HK-2 (cell line): ENCODE results near the gene HYAL3.
"Not testable (repeated sequence)": the region's sequence is repeated elsewhere in the genome, so short reads cannot be mapped to it uniquely, and the experiment has no call there.

Experiments
- DNase-seq: peaks from one replicate; pipeline ENCODE4 v3.0.0-alpha.2; 2018; ENCODE audit not compliant: unreplicated experiment

HYAL3 gene

GRCh38 chr3:50290161-50290641 lies 9.0 kb downstream of the HYAL3 start:
- DNase-seq = no peak

GRCh38 chr3:50289130-50289529 lies 10.1 kb downstream of the HYAL3 start:
- no peak for DNase-seq

DNA sequence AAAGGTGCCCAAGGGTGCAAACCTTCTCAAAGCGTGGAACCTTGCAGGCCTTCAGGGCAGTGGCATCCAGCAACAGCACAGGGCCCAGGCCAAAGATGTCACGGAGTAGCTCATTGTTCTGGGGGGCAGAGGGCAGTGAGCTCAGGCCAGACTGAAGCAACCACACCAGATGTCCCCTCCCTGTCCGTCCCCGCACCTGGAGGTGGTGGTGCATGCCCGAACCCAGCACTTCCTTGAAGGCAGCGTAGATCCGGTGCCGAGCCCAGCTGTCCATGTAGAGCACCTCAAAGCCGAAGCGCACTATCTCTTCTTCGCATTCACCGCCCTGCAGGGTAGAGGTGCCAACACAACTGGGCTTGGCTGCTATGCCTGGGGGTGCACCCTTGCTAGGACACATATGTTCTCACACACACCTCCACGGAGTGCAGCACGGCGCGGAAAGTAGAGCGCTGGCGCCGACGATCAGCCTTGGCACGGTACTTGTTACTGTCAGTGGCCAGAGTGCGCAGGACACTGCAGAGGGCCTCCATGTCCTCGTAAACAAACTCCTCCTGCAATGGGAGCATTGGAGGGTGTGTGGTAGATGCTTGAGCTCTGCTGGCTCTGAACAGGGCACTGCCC lies 10.7 kb downstream of the HYAL3 start:
- no peak for DNase-seq

DNA sequence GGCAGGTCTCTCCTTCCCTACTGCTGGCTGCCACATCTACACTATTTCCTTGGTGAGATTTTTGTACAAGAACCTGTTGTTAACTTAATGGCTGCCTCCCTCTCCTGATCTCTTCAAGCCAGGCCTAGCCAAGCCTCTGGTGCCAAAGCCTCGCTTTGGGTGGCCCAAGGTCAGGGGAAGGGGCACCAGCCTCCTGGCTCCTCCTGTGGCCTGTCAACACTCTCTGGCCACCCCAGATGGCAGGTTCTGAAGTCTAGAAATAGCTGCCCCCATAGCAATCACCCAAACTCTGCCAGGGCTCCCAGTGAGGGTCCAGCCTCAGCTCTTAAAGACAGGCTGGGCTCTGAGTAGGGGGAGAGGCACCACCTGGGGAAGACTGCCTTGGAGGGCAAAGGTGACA lies 11.9 kb downstream of the HYAL3 start:
- DNase-seq = no peak

- no peak for DNase-seq
These were observed 12.6 kb downstream of the HYAL3 start for GRCh38 chr3:50286322-50287227.

DNA sequence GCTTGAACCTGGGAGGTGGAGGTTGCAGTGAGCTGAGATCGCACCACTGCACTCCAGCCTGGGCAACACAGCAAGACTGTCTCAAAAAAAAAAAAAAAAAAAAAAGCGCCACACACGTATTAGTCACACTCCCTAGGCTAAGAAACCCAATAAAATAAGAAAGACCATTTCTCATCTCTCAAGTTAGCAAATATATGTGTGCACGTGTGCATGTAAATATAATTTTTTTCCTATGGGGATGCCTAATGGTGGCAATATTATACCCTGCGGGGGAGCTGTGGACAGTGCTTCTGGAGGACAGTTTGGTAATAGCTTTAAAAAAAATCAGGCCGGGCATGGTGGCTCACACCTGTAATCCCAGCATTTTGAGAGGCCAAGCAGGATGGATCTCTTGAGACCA lies 15.1 kb downstream of the HYAL3 start:
- not testable (repeated sequence) for DNase-seq

DNA sequence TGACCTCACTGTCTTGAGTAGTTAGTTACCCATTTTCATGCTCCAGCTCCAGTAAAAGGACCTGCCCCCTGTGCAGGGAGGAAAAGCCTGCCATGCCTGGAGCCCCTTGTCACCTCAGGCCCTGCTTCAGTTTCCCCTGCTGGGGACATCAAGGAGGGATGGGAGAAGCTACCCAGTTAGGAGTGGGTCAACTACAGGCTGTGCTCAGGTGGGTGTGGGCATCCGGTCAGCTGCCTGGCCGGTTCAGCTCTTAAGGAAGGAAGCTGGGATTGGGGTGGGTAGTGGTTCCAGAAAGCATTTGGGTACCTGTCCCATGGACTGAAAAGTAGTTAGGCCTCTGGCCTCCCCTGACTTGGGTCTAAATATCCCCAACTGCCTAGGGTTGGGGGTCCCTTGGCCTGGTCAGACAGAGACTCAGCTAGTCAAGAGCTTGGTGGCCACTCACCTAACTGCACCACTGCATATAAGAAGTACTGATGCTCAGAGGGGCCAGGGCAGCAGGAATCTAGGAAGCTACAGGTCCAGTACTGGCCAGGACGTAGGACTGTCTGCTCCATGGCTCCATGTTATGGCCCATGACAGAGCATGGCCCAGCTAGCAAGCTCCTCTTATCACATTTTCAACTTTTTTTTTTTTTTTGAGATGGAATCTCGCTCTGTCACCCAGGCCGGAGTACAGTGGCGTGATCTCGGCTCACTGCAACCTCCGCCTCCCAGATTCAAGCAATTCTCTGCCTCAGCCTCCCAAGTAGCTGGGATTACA lies 19.8 kb downstream of the HYAL3 start:
- DNase-seq = no peak

DNA sequence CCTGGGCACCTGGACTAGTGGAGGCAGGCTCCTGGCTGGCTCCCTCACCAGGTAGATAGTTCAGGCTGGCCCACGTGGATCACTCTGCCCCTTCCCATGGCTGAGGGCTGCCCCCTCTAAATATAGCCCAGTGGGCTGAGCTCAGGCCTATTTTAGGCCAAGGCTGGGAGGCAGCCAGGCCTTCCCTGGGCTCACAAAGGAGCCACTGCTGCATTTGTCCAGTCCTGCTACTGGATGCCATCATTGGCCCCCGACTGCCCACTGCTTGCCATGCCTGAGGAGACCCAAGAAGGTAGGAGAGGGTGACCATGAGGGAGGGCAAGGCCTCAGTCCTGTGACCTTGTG lies 20.4 kb downstream of the HYAL3 start, which contains the start of gene LSMEM2:
Gene LSMEM2, plus strand, starts transcription at position 208 of the 345 bp plus-strand sequence. Its CDS starts 27 bp downstream, at position 235.
- DNase-seq = no peak

DNA sequence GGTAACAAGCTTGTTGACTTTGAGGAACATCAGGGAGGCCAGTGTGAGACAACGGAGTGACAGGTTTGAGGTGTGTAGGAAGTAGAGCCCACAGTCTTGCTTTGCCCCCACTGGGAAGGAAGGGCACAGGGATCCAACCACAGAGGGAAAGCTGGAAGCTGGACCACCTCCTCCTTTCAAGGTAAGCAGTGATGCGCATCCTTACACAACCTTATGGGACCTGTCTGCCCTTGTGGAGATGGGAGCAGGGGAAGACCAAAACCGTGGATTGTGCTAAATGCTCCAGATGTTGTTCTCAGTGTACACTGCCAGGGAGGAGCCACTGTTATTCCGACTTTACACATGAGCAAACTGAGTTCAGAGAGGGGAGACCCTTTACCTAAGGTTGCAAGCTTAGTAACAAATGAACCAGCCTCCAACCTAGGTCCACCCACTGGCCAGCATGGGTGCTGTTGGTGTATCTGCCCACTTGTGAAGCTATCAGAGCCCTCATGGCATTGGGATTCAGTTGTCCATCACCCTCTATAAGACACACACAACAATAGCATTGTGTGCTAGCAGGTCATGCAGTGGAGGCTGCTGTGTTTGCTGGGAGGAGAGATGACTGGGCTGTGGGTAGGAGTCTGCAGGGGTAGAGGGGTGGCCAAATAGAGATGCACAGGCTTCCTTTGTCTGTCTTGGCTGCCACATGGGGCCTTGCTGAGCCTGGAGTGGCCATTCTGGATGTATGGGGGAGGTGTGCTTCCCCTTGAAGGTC lies 20.9 kb downstream of the HYAL3 start:
- no peak for DNase-seq

- no peak for DNase-seq
These were observed 22.5 kb downstream of the HYAL3 start for GRCh38 chr3:50276762-50277101.

GRCh38 chr3:50275996-50276761 lies 23.0 kb downstream of the HYAL3 start:
- no peak for DNase-seq

- DNase-seq = no peak
These were observed 23.8 kb downstream of the HYAL3 start for GRCh38 chr3:50275141-50275995.

DNA sequence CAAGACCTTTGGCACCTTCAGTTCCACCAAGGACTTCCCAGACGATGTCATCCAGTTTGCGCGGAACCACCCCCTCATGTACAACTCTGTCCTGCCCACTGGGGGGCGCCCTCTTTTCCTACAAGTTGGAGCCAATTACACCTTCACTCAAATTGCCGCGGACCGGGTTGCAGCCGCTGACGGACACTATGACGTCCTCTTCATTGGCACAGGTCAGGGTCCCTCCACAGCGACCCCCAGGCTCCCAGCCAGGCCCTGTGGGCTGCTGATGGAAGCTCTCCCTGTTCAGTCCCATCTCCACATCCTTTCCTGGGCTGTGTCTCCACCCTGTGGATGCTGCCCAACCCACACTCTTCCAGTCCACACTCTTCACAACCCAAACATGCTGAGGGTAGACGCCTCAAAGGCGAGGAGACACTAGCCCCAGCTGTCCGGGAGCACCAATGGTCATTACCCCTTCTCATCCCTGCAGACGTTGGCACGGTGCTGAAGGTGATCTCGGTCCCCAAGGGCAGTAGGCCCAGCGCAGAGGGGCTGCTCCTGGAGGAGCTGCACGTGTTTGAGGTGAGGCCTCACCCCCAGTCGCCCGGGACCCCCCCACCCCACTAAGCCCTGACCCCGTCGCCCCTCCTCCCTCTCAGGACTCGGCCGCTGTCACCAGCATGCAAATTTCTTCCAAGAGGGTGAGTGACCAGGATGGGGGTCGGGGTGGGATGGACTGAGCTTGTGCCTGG lies 24.7 kb downstream of the HYAL3 start:
- DNase-seq = no peak

DNA sequence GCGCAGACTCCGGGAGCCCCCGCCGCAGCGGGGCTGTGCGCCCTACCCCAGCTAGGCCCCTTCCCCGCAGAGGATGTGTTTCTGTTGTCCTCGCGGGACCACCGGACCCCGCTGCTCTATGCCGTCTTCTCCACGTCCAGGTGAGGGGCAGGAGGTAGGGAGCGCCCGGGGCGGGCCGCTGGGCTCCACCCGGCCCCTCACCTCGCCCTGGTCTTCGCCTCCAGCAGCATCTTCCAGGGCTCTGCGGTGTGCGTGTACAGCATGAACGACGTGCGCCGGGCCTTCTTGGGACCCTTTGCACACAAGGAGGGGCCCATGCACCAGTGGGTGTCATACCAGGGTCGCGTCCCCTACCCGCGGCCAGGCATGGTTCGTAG lies 25.5 kb downstream of the HYAL3 start:
- DNase-seq = no peak

- peak; percentile 88 for DNase-seq
These were observed 26.1 kb downstream of the HYAL3 start for GRCh38 chr3:50272911-50273688.

DNA sequence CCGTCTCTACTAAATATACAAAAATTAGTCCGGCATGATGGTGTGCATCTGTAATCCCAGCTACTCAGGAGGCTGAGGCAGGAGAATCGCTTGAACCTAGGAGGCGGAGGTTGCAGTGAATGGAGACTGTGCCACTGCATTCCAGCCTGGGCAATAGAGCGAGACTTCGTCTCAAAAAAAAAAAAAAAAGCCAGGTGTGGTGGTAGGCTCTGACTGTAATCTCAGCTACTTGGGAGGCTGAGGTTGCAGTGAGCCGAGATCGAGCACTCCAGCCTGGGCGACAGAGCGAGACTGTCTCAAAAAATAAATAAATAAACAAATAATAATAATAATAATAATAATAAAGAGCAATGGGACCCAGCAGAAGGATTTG lies 26.7 kb downstream of the HYAL3 start:
- not testable (repeated sequence) for DNase-seq

DNA sequence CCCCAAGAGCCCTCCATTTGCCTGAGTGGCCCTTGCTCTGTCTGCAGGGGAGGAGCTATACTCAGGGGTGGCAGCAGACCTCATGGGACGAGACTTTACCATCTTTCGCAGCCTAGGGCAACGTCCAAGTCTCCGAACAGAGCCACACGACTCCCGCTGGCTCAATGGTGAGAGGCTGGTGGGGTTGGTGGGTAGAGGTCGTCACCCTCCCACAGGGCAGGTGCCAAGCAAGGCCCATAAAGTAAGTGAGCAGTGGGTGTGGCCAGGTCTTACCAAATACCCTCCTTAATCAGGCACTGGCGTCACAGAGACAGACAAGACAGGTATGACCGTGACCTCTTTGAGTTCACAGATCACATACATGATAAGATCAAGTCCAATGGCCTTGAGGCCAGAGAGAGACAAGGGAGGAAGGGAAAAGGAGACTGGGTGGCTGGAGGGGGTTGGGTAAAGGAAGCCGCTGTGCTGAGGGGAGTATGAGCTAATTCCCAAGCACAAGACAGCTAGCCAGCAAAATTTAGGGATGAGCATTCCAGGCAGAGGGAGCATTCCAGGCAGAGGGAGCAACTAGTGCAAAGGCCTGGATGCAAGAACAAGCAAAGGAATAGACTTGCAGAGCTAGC lies 27.8 kb downstream of the HYAL3 start:
- DNase-seq = no peak
